WERI-Rb-1 (cell line): ENCODE data around the gene OIP5.

ENCODE experiments used
- DNase-seq: peaks from one replicate; pipeline ENCODE4 v3.0.0-alpha.2; 2020
- H3K27ac ChIP-seq: fragments of 250-450 bp; sonication (Bioruptor Pico); 2 replicates; pipeline ENCODE4 v1.5.1; 2020; ENCODE audit warnings: mild to moderate bottlenecking, moderate library complexity
- H3K27me3 ChIP-seq: fragments of 250-450 bp; sonication (Bioruptor Pico); 2 replicates; pipeline ENCODE4 v1.5.1; 2021; ENCODE audit warnings: mild to moderate bottlenecking, low read depth, moderate library complexity; ENCODE audit not compliant: insufficient read depth, severe bottlenecking
- H3K36me3 ChIP-seq: fragments of 250-450 bp; sonication (Bioruptor Pico); 2 replicates; pipeline ENCODE4 v1.5.1; 2020; ENCODE audit warnings: mild to moderate bottlenecking, moderate library complexity
- H3K4me3 ChIP-seq: 2 replicates; pipeline ENCODE4 v1.5.1; 2011; ENCODE audit warnings: low read depth, mild to moderate bottlenecking, control low read depth, low read length
- H3K9me3 ChIP-seq: fragments of 250-450 bp; sonication (Bioruptor Pico); 2 replicates; pipeline ENCODE4 v1.5.1; 2021; ENCODE audit warnings: mild to moderate bottlenecking, moderate library complexity; ENCODE audit not compliant: severe bottlenecking
- CTCF ChIP-seq: IDR thresholded peaks from 2 replicates; pipeline ENCODE4 v1.5.1; 2011; ENCODE audit warnings: low read depth, mild to moderate bottlenecking, control low read depth, inconsistent platforms, low read length

Gene OIP5

GRCh38 chr15:41332194-41333025 lies at the start of gene OIP5, which contains the start of gene NUSAP1:
Gene OIP5, minus strand, starts transcription at chr15:41332591. Its CDS starts 30 bp downstream, at chr15:41332561.
Gene NUSAP1, plus strand, starts transcription at chr15:41332881. Its CDS starts 77 bp downstream, at chr15:41332958.
- peak within 1 kb of the TSS; percentile 96 for H3K27ac ChIP-seq
- H3K9me3 ChIP-seq, result no peaks in the 10 kb centered on the region
- H3K36me3 ChIP-seq, result peaks cover 44% of the 10 kb centered on the region
- peak within 1 kb of the TSS; percentile 91 for H3K4me3 ChIP-seq
- H3K27me3 ChIP-seq, result no peaks in the 10 kb centered on the region
- DNase-seq, result peak; percentile 99
- no peak; the same call in 1 of the 2 replicates for TF ChIP-seq CTCF

- Histone ChIP-seq H3K27me3 (no peaks in the 10 kb centered on the region), H3K4me3 (no peak overlapping the region), H3K9me3 (no peaks in the 10 kb centered on the region), H3K36me3 (peaks cover 83% of the 10 kb centered on the region), H3K27ac (no peak overlapping the region)
- no peak for TF ChIP-seq CTCF
- no peak for DNase-seq
These were observed 45.6 kb upstream of the OIP5 start for GRCh38 chr15:41377978-41378377.

GRCh38 chr15:41367418-41367817 lies 35.0 kb upstream of the OIP5 start:
- DNase-seq, result no peak
- Histone ChIP-seq H3K4me3 (no peak overlapping the region), H3K27me3 (no peaks in the 10 kb centered on the region), H3K9me3 (no peaks in the 10 kb centered on the region), H3K27ac (no peak overlapping the region), H3K36me3 (peaks cover 96% of the 10 kb centered on the region)
- TF ChIP-seq CTCF, result no peak

- no peaks in the 10 kb centered on the region for H3K9me3 ChIP-seq
- peaks cover 98% of the 10 kb centered on the region for H3K36me3 ChIP-seq
- H3K27ac ChIP-seq, result no peak overlapping the region
- no peak for TF ChIP-seq CTCF
- H3K27me3 ChIP-seq, result no peaks in the 10 kb centered on the region
- H3K4me3 ChIP-seq, result no peak overlapping the region
- DNase-seq, result no peak
These were observed 22.0 kb upstream of the OIP5 start for GRCh38 chr15:41354371-41354770.

GRCh38 chr15:41350057-41350717 lies 17.8 kb upstream of the OIP5 start:
- Histone ChIP-seq H3K27me3 (no peaks in the 10 kb centered on the region), H3K27ac (no peak overlapping the region), H3K36me3 (peaks cover 94% of the 10 kb centered on the region), H3K9me3 (no peaks in the 10 kb centered on the region), H3K4me3 (no peak overlapping the region)
- DNase-seq, result no peak
- TF ChIP-seq CTCF, result no peak
